ENCODE data around the gene NFU1.

Gene NFU1

GRCh38 chr2:69436938-69437750 is at the start of gene NFU1:
TSS of gene NFU1 (minus strand) at chr2:69437435. CDS start at chr2:69437422, 13 bp downstream.
- DNase-seq (ENCODE audit: low spot score) = peak; percentile 86

GRCh38 chr2:69483696-69484095 is 46.5 kb upstream of the NFU1 start:
- no peak for DNase-seq (ENCODE audit: low spot score)

GRCh38 chr2:69483024-69483423 is 45.8 kb upstream of the NFU1 start:
- DNase-seq (ENCODE audit: low spot score) = no peak

- DNase-seq (ENCODE audit: low spot score) = no peak
Measured at GRCh38 chr2:69482471-69482870, 45.2 kb upstream of the NFU1 start.

- no peak for DNase-seq (ENCODE audit: low spot score)
Measured at GRCh38 chr2:69481421-69481820, 44.2 kb upstream of the NFU1 start.

GRCh38 chr2:69477627-69478026 is 40.4 kb upstream of the NFU1 start:
- DNase-seq (ENCODE audit: low spot score) = no peak

- no peak for DNase-seq (ENCODE audit: low spot score)
Measured at GRCh38 chr2:69474688-69475087, 37.5 kb upstream of the NFU1 start.

GRCh38 chr2:69471793-69472192 is 34.6 kb upstream of the NFU1 start:
- DNase-seq (ENCODE audit: low spot score) = no peak

GRCh38 chr2:69470911-69471310 is 33.7 kb upstream of the NFU1 start:
- DNase-seq (ENCODE audit: low spot score) = no peak

GRCh38 chr2:69469784-69470183 is 32.5 kb upstream of the NFU1 start:
- no peak for DNase-seq (ENCODE audit: low spot score)

GRCh38 chr2:69469375-69469774 is 32.1 kb upstream of the NFU1 start:
- no peak for DNase-seq (ENCODE audit: low spot score)

GRCh38 chr2:69466728-69467127 is 29.5 kb upstream of the NFU1 start:
- no peak for DNase-seq (ENCODE audit: low spot score)

GRCh38 chr2:69465513-69466456 is 28.6 kb upstream of the NFU1 start:
- DNase-seq (ENCODE audit: low spot score) = no peak

GRCh38 chr2:69464575-69464974 is 27.3 kb upstream of the NFU1 start:
- DNase-seq (ENCODE audit: low spot score) = no peak

- DNase-seq (ENCODE audit: low spot score) = no peak
Measured at GRCh38 chr2:69462780-69463179, 25.5 kb upstream of the NFU1 start.

- no peak for DNase-seq (ENCODE audit: low spot score)
Measured at GRCh38 chr2:69461404-69461803, 24.2 kb upstream of the NFU1 start.

GRCh38 chr2:69459936-69460335 is 22.7 kb upstream of the NFU1 start:
- no peak for DNase-seq (ENCODE audit: low spot score)

- DNase-seq (ENCODE audit: low spot score) = no peak
Measured at GRCh38 chr2:69456950-69457445, 19.8 kb upstream of the NFU1 start.

GRCh38 chr2:69456154-69456553 is 18.9 kb upstream of the NFU1 start:
- DNase-seq (ENCODE audit: low spot score) = no peak

- DNase-seq (ENCODE audit: low spot score) = no peak
Measured at GRCh38 chr2:69454976-69455375, 17.7 kb upstream of the NFU1 start.

- no peak for DNase-seq (ENCODE audit: low spot score)
Measured at GRCh38 chr2:69453475-69454129, 16.4 kb upstream of the NFU1 start.

- DNase-seq (ENCODE audit: low spot score) = no peak
Measured at GRCh38 chr2:69452687-69453086, 15.5 kb upstream of the NFU1 start.

Measured in hematopoietic multipotent progenitor cell treated with erythropoietin and hydrocortisone succinate and interleukin-3 and kit ligand, for 15 days (in vitro differentiated cells).